ENCODE data around the gene MST1R.
"Not testable (repeated sequence)": the region's sequence is repeated elsewhere in the genome, so short reads cannot be mapped to it uniquely, and the experiment has no call there.

The MST1R gene

DNA sequence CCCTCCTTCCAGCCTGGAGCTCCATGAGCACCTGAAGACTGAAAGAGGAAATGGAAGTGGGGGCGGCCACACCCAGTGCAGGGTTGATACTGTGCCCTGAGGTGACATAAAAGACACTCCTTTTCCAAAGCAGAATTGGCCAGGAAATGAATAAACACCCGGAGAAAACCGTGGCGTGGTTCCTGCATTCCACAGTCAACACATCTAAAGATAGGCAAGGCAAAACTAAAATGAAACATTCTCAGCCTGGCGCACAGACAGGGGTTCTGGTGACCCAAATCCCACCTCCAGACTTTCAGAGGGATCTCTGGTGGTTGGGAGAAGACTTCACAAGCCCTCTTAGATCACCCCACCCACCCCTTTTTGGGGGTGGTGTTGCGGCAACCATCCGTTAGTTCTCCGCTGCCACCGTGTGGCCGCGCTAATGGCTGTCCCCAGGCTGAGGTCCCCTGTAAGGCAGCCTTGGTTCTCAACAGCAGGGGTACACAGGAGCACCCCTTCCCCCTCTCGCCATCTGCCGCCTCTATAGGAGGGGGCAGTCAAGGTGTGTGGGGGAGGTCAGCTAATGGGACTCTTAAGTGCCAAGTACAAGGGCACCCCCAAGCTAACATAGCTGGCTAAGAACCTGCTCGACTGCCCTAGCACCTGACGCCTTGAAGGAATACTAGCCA lies 2.5 kb upstream of the MST1R start:
- no peak overlapping the region for H3K4me3 ChIP-seq (ENCODE audit: low read depth, low read length)
- TF ChIP-seq MYC (IDR thresholded peaks at IDR 0.05; ENCODE audit: low read depth, low read length) = no peak
- TF ChIP-seq, protein P1, sequence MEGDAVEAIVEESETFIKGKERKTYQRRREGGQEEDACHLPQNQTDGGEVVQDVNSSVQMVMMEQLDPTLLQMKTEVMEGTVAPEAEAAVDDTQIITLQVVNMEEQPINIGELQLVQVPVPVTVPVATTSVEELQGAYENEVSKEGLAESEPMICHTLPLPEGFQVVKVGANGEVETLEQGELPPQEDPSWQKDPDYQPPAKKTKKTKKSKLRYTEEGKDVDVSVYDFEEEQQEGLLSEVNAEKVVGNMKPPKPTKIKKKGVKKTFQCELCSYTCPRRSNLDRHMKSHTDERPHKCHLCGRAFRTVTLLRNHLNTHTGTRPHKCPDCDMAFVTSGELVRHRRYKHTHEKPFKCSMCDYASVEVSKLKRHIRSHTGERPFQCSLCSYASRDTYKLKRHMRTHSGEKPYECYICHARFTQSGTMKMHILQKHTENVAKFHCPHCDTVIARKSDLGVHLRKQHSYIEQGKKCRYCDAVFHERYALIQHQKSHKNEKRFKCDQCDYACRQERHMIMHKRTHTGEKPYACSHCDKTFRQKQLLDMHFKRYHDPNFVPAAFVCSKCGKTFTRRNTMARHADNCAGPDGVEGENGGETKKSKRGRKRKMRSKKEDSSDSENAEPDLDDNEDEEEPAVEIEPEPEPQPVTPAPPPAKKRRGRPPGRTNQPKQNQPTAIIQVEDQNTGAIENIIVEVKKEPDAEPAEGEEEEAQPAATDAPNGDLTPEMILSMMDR (IDR thresholded peaks at IDR 0.05; ENCODE audit: low read depth, low read length) = peak; percentile 64
- DNase-seq (ENCODE audit: low read depth) = peak; percentile 68

DNA sequence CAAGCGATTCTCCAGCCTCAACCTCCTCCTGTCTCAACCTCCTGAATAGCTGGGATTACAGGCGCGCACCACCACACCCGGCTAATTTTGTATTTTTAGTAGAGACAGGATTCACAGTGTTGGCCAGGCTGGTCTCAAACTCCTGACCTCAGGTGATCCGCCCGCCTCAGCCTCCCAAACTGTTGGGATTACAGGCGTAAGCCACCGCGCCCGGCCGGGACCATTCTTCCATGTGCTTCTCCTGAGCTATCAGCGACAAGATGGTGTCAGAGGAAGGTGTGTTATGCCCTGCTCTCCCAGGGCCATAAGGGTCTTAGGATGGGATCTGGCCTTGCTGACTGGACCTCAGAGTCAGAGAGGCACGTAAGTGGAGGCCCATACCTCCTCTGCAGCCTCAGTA lies 775 bp upstream of the MST1R start:
- not testable (repeated sequence) for DNase-seq (ENCODE audit: low read depth); H3K4me3 ChIP-seq (ENCODE audit: low read depth, low read length)

DNA sequence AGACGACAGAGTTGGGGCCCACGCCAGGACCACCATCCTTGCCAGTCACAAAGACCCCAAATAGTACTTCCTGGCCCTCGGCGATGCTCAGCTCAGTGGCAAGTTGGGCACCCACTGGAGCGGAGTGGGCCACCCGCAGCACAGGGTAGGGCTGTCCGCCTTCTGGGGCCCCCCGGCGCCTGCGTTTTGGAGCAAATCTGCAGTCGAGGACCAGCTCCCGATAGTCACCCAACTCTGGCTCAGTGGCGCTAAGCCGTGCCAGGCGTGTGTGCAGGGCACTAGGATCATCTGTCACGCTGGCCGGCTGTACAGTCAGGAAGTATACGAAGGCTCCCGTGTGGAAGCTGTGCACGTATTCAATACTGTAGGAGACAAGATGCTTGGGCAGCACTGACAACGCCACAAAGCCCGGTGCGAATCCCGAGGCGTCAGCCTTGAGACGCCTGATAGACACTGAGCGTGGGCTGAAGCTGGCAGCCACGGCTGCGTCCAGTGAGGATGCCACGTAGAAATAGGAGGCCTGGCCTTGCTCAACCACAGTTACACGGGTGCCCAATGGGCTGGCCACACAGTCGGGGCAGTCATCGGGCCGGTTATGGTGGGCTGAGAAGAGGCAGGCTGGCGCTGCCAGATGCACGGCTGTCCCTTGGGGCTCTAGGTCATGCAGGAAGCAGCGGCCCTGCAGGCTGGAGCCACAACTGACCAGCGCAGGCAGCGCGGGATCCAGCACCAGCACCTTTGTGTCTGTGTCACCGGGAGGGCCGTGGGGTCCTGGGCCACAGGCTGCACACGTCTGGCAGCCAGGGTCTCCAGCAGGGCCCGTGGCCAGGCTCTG lies 945 bp downstream of the MST1R start:
- TF ChIP-seq, protein P1 (IDR thresholded peaks at IDR 0.05; ENCODE audit: low read depth, low read length) = no peak
- TF ChIP-seq POLR2A (IDR thresholded peaks at IDR 0.05; ENCODE audit: extremely low read depth, insufficient read length) = no peak
- no peak for TF ChIP-seq MYC (IDR thresholded peaks at IDR 0.05; ENCODE audit: low read depth, low read length)
- TF ChIP-seq, protein P2, sequence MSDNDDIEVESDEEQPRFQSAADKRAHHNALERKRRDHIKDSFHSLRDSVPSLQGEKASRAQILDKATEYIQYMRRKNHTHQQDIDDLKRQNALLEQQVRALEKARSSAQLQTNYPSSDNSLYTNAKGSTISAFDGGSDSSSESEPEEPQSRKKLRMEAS (IDR thresholded peaks at IDR 0.05; ENCODE audit: low read depth, low read length) = no peak
- DNase-seq (ENCODE audit: low read depth) = no peak
- H3K4me3 ChIP-seq (ENCODE audit: low read depth, low read length) = no peak overlapping the region

DNA sequence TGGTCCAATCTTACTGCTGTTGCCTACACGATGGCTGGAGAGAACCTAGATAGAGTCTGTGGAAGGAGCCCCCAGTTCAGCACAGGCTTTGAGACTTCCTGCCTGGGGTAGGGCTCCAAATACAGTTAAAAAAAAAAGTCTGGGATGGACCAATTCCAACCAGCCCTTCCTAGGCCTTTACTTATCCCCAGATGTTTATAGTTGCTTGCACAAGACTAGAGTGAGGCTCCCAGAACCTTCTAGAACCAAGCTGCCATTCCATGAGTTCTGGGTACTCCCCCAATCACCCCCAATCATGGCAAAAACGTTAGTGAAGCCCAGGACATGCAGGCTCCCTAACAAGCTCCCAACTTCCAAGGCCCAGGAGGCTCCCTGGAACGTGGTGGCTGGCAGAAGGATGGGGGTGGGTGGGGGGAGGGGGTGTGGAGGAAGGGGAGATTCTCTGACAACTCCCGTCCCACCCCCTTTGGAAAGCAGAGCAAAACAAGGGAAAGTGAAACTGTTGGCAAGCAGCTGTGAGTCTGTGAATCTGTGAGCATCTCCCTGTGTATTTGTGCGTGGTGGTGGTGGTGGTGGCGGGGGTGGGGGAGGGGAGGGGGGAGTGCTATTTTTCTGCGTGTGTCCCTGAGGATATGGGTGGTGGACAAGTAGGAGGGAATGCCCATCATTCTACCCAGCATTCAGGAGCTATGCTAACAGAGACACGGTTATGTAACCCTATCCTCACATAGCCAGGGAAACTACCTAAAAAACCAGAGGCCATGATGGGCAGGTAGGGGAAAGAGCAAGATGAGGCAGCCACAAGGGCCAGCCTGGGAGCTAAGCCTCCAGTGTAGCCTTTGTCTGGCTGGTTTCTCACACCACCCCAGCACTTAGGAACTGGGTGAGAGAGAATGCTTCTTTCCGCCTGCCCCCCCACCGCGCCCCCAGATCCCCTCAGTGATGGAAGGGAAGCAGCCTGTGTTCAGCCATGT lies 2.0 kb downstream of the MST1R start:
- TF ChIP-seq MYC (IDR thresholded peaks at IDR 0.05; ENCODE audit: low read depth, low read length) = no peak
- TF ChIP-seq, protein P2 (IDR thresholded peaks at IDR 0.05; ENCODE audit: low read depth, low read length) = no peak
- no peak for TF ChIP-seq POLR2A (IDR thresholded peaks at IDR 0.05; ENCODE audit: extremely low read depth, insufficient read length)
- TF ChIP-seq, protein P1 (IDR thresholded peaks at IDR 0.05; ENCODE audit: low read depth, low read length) = no peak
- no peak for DNase-seq (ENCODE audit: low read depth)
- no peak overlapping the region for H3K4me3 ChIP-seq (ENCODE audit: low read depth, low read length)

DNA sequence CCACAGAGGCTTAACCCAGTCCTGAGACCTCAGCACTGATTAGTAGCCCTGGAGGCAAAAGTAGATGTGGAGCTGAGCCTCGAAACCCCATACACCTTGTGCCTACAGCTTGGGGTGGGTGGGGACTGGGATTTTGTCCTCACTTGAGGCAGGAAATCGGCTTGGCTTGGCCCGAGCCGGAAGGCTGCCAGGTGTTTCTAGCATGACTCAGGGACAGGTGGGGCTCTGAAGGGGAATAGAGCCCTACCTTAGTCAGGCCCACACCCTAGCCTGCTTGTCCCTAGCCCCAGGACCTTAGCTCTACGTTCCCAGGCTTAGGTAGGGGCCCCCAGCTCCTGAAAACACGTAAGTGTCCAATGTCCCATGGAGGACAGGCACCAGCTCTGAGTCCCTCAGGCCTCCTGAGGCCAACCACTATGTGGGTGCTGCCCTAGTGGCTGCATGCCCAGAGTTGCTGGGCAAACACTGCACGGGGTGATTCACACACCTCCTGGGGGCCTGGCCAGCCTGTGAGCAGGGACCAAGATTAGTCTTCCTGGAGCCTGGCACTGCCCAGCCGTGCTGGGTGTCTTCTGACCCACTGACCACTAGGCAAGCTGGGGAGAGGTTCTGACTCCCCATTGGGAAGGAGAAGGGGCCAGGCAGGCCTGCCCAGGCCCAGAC lies 3.1 kb downstream of the MST1R start:
- TF ChIP-seq POLR2A (IDR thresholded peaks at IDR 0.05; ENCODE audit: extremely low read depth, insufficient read length) (no peak), MYC (IDR thresholded peaks at IDR 0.05; ENCODE audit: low read depth, low read length) (no peak)
- TF ChIP-seq, protein P2 (IDR thresholded peaks at IDR 0.05; ENCODE audit: low read depth, low read length) = no peak
- TF ChIP-seq, protein P1 (IDR thresholded peaks at IDR 0.05; ENCODE audit: low read depth, low read length) = no peak
- no peak overlapping the region for H3K4me3 ChIP-seq (ENCODE audit: low read depth, low read length)
- DNase-seq (ENCODE audit: low read depth) = no peak

All from NB4 (cell line).